ENCODE results near the gene PMEPA1.

- TF ChIP-seq YY1 (IDR thresholded peaks at IDR 0.05; ENCODE audit: insufficient read depth, insufficient read length) (no peak), ZNF274 (IDR thresholded peaks at IDR 0.05; ENCODE audit: low read depth, low read length) (no peak)
Measured at GRCh38 chr20:57725636-57726035, 15.8 kb upstream of the PMEPA1 start.

Data from NT2/D1 (cell line).